IPS-20b (cell line): ENCODE results near the gene RTF2.
"Not testable (repeated sequence)": the region's sequence is repeated elsewhere in the genome, so short reads cannot be mapped to it uniquely, and the experiment has no call there.

Experiments
- H3K27ac ChIP-seq: one replicate; pipeline ENCODE4 v1.5.1; 2013; ENCODE audit warnings: low read length
- H3K27me3 ChIP-seq: 2 replicates; pipeline ENCODE4 v1.6.1; 2013; ENCODE audit warnings: mild to moderate bottlenecking, low read length, inconsistent platforms; ENCODE audit not compliant: insufficient read depth
- H3K36me3 ChIP-seq: 2 replicates; pipeline ENCODE4 v1.6.1; 2013; ENCODE audit warnings: low read depth, mild to moderate bottlenecking, inconsistent platforms, low read length, moderate library complexity; ENCODE audit not compliant: insufficient read depth
- H3K4me1 ChIP-seq: 2 replicates; pipeline ENCODE4 v1.6.1; 2013; ENCODE audit warnings: mild to moderate bottlenecking, control low read depth, inconsistent platforms, low read length, moderate library complexity; ENCODE audit not compliant: insufficient read depth
- H3K4me3 ChIP-seq: 2 replicates; pipeline ENCODE4 v1.5.1; 2013; ENCODE audit warnings: mild to moderate bottlenecking, low read length, inconsistent platforms
- H3K9ac ChIP-seq: 2 replicates; pipeline ENCODE4 v1.6.1; 2013; ENCODE audit warnings: low read depth, mild to moderate bottlenecking, inconsistent platforms, low read length, moderate library complexity
- H3K9me3 ChIP-seq: 2 replicates; pipeline ENCODE4 v1.6.1; 2013; ENCODE audit warnings: mild to moderate bottlenecking, low read depth, low read length, inconsistent platforms; ENCODE audit not compliant: insufficient read depth

The RTF2 gene

DNA sequence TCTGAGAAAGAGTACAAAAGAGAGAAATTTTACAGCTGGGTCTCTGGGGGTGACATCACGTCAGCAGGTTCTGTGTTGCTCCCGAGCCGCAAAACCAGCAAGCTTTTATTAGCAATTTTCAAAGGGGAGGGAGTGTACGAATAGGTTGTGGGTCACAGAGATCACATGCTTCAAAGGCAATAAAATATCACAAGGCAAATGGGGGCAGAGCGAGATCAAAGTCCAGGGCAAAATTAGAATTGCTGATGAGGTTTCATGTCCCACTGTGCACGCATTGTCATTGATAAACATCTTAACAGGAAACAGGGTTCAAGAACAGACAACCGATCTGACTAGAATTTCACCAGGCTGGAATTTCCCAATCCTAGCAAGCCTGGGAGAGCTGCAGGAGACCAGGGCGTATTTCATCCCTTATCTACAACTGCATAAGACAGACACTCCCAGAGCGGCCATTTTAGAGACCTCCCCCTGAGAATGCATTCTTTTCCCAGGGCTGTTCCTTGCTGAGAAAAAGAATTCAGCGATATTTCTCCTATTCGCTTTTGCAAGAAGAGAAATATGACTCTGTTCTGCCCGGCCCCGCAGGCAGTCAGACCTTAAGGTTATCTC is 52.4 kb downstream of the RTF2 start:
- not testable (repeated sequence) for H3K4me3 ChIP-seq
- H3K36me3 ChIP-seq: peaks cover 43% of the 10 kb centered on the region

DNA sequence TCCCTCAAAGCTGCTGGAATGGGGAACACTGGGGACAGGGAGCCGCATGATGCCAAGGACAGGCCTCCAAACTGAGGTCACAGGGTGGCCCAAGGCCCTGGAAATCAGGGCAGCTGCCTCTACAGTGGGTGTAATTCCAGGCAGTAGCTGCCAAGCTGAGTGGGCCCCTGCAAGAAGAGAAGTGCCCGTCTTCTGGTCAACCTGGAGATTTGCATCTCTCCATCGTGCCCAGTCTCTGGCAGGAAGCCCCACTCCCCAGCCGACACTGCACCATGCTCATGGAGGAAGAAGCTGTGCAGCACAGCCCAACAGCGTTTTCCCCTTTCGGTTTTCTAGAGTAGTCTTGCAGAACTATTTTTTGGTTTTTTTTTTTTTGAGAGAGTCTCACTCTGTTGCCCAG is 53.9 kb downstream of the RTF2 start:
- H3K27ac ChIP-seq: no peak overlapping the region
- no peak overlapping the region for H3K9ac ChIP-seq
- no peaks in the 10 kb centered on the region for H3K27me3 ChIP-seq
- peaks cover 36% of the 10 kb centered on the region for H3K36me3 ChIP-seq
- no peaks in the 10 kb centered on the region for H3K4me1 ChIP-seq
- no peak overlapping the region for H3K4me3 ChIP-seq
- H3K9me3 ChIP-seq: peaks cover 31% of the 10 kb centered on the region

More for the DNA sequence above, 52.4 kb downstream of the RTF2 start:
- H3K27me3 ChIP-seq, H3K27ac ChIP-seq, H3K9ac ChIP-seq, H3K4me1 ChIP-seq: not testable (repeated sequence)
- H3K9me3 ChIP-seq: peaks cover 31% of the 10 kb centered on the region

DNA sequence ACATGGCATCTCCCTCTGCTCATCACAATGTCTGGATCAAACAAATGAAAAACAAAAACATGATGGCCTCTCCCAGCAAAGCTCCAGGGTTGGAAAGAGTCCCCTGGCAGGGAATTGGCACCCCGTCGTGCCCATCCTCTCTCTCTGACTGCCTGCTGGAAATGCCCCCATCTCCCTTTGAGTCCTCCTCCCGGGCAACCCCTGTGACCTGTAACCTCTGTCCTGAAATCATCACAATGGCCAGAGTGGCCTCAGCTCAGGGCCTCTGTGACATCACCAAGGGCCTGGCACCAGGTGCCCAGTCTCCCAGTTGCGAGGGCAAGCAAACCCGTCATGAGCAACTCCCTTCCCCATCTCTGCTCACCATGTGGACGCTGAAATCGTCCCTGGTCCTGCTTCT is 56.0 kb downstream of the RTF2 start, which contains the start of gene FAM209A:
Gene FAM209A, plus strand, starts transcription at position 301 of the 400 bp plus-strand sequence. Its CDS starts 65 bp downstream, at position 366.
- peaks cover 15% of the 10 kb centered on the region; the same call in 1 of the 2 replicates for H3K36me3 ChIP-seq
- not testable (repeated sequence) for H3K4me1 ChIP-seq, H3K27me3 ChIP-seq, H3K27ac ChIP-seq, H3K4me3 ChIP-seq, H3K9ac ChIP-seq
- H3K9me3 ChIP-seq: peaks cover 26% of the 10 kb centered on the region

DNA sequence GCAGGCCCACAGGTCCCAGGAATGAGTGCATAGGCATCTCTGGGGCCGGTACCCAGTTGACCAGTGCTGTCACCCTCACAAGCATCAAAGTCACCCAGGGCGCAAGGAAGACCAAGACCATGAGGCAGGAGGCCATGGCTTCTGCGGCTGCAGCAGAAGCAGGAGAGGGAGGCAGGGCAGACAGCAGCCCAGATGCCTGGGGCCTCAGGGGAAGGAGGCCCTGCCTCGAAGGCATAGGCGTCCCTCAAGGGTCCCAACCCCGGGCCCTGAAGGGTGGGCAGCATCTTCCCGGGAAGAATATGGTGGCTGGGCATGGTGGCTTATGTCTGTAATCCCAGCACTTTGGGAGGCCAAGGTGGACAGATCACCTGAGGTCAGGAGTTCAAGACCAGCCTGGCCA is 59.1 kb downstream of the RTF2 start:
- no peak overlapping the region for H3K27ac ChIP-seq
- H3K4me1 ChIP-seq: no peaks in the 10 kb centered on the region
- no peaks in the 10 kb centered on the region for H3K27me3 ChIP-seq
- no peaks in the 10 kb centered on the region for H3K9me3 ChIP-seq
- no peak overlapping the region for H3K4me3 ChIP-seq
- H3K36me3 ChIP-seq: no peaks in the 10 kb centered on the region
- no peak overlapping the region for H3K9ac ChIP-seq

DNA sequence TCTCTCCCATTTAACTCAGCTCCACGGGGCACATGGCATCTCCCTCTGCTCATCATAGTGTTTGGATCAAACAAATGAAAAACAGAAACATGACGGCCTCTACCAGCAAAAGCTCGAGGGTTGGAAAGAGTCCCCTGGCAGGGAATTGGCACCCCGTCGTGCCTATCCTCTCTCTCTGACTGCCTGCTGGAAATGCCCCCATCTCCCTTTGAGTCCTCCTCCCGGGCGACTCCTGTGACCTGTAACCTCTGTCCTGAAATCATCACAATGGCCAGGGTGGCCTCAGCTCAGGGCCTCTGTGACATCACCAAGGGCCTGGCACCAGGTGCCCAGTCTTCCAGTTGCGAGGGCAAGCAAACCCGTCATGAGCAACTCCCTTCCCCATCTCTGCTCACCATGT is 64.5 kb downstream of the RTF2 start, which contains the start of gene FAM209B:
Gene FAM209B, plus strand, starts transcription at position 301 of the 400 bp plus-strand sequence. Its CDS starts 96 bp downstream, at position 397.
- not testable (repeated sequence) for H3K9me3 ChIP-seq, H3K9ac ChIP-seq, H3K36me3 ChIP-seq, H3K27me3 ChIP-seq, H3K4me3 ChIP-seq, H3K27ac ChIP-seq, H3K4me1 ChIP-seq

DNA sequence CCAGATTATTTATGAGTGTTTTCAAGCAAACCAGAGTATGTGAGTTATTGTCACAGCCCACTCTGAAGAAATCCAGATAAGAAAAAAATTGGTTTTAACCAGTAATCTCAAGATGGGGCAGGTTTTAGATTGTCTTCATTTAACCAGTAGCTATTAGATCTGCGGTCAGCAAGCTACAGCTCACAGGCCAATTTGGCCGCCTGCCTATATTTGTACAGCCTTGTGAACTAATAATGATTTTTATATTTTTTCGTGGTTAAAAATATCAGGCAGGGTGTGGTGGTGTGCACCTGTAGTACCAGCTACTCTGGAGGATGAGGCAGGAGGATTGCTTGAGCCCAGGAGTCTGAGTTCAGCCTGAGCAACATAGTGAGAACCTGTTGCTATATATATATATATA is 69.6 kb downstream of the RTF2 start:
- H3K27ac ChIP-seq: no peak overlapping the region
- H3K9me3 ChIP-seq: no peaks in the 10 kb centered on the region
- no peaks in the 10 kb centered on the region for H3K4me1 ChIP-seq
- H3K4me3 ChIP-seq: no peak overlapping the region
- H3K9ac ChIP-seq: no peak overlapping the region
- no peaks in the 10 kb centered on the region for H3K36me3 ChIP-seq
- H3K27me3 ChIP-seq: no peaks in the 10 kb centered on the region

DNA sequence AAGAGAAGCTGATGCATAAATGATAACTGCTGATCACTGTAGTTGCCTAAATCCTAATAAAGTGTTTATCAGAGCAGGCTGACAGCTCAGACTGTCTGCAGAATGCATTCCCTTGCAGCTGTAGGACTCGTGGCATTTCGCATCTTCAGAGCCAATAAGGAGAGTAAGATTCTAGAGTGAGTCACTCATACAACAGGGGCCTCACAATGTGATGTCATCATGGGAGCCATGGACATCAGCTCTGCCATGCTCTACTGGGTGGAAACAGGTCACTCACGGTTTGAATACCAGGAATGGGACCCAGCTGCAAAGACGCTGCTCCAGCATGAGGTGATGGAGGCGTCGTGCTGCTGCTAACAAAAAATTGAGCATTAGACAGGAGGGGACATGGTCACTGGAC is 72.0 kb downstream of the RTF2 start:
- H3K27ac ChIP-seq: no peak overlapping the region
- H3K27me3 ChIP-seq: no peaks in the 10 kb centered on the region
- H3K4me3 ChIP-seq: no peak overlapping the region
- no peaks in the 10 kb centered on the region for H3K4me1 ChIP-seq
- no peak overlapping the region for H3K9ac ChIP-seq
- H3K9me3 ChIP-seq: no peaks in the 10 kb centered on the region
- H3K36me3 ChIP-seq: no peaks in the 10 kb centered on the region

DNA sequence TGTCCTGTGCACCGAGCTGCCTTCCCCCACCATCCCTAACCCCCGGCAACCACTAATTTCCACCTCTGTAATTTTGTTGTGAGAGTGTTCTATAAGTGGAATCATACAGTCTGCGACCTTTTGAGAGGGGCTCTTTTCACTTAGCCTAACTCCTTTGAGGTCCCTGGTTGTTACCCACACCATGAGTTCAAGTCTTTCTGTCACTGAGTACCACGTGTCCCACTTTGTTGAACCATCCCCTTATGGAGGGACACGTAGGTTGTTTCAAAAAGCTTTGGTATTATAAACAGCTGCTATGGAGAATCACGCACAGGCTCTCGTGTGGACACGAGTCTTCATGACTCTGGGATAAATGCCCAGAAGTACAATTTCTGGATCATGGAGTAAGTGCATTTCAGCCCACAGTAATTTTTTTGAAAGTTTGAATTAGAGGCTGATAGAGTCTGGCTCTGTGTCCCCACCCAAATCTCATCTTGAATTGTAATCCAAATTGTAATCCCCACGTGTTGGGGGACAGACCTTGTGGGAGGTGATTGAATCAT is 74.1 kb downstream of the RTF2 start:
- Histone ChIP-seq H3K4me1 (no peaks in the 10 kb centered on the region), H3K36me3 (no peaks in the 10 kb centered on the region), H3K27ac (no peak overlapping the region), H3K27me3 (no peaks in the 10 kb centered on the region), H3K9ac (no peak overlapping the region), H3K4me3 (no peak overlapping the region), H3K9me3 (no peaks in the 10 kb centered on the region)

DNA sequence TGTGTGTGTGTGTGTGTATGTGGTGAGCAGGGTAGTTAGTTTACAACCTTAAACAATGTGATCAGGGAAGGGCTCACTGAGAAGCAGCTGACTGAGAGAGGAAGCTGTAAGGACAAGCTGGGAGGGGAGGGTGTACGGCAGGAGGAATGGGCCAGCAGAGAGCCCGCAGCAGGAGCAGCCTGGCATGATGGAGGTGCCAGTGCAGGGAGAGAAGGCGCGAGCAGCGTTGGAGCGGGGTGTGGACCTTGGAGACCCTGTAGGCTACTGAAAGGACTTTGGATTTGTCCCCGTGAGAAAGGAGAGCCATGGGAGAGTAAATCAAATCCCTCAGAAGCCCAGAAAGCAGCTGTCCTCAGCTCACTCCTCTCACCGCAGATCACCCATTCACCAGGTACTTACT is 83.1 kb downstream of the RTF2 start:
- no peaks in the 10 kb centered on the region for H3K27me3 ChIP-seq
- no peaks in the 10 kb centered on the region for H3K4me1 ChIP-seq
- no peaks in the 10 kb centered on the region for H3K36me3 ChIP-seq
- H3K4me3 ChIP-seq: no peak overlapping the region
- H3K9ac ChIP-seq: no peak overlapping the region
- no peaks in the 10 kb centered on the region for H3K9me3 ChIP-seq
- H3K27ac ChIP-seq: no peak overlapping the region

DNA sequence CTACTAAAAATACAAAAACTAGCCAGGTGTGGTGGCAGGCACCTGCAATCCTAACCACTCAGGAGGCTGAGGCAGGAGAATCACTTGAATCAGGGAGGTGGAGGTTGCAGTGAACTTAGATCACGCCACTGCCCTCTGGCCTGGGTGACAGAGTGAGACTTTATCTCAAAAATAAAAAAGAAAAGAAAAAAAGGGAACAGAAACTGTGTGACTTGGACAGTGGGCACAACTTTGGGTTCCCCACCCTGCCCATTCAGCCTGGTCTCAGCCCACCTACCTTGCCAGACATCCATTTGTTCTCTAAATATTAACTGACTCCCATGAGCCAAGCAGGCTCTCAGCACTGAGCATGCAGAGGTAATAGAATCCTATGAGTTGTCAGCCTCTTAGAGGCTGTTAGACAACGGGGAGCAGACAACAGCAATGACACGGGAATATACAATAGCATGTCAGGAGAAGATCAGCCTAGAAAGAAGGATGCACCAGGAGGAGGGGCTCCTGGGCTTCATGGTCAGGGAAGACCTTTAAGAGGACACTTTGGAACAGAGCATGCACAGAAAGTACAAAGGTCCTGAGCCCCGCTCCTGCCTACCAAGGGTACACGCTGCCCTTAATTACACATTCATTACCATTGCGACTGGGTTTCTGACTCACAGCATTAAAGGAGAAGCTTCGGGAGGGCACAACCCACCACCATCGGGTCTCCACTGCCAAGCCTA is 84.6 kb downstream of the RTF2 start:
- Histone ChIP-seq H3K9ac (no peak overlapping the region), H3K27me3 (no peaks in the 10 kb centered on the region), H3K27ac (no peak overlapping the region), H3K36me3 (no peaks in the 10 kb centered on the region), H3K4me3 (no peak overlapping the region), H3K9me3 (no peaks in the 10 kb centered on the region), H3K4me1 (no peaks in the 10 kb centered on the region)

DNA sequence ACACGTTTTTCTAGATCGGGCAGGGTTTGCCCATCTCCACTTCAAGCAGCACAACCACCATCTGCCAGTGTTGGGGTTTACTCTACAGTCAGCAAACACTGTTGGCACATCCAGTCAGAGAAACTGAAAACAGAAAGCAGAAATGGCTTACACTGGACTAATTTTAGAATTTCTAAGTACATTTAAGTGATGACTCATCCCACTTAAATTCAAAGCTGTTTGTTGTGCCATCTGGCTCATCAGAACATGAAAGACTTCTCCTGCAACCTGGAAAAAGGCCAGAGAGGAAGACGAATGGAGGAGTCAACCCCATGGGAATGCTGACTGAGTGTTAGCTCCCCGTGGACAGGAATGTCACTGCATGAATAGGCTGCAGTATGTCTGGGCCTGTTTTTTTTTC is 86.4 kb downstream of the RTF2 start:
- Histone ChIP-seq H3K9ac (no peak overlapping the region), H3K9me3 (no peaks in the 10 kb centered on the region), H3K36me3 (no peaks in the 10 kb centered on the region), H3K27me3 (no peaks in the 10 kb centered on the region), H3K4me3 (no peak overlapping the region), H3K27ac (no peak overlapping the region), H3K4me1 (no peaks in the 10 kb centered on the region)

DNA sequence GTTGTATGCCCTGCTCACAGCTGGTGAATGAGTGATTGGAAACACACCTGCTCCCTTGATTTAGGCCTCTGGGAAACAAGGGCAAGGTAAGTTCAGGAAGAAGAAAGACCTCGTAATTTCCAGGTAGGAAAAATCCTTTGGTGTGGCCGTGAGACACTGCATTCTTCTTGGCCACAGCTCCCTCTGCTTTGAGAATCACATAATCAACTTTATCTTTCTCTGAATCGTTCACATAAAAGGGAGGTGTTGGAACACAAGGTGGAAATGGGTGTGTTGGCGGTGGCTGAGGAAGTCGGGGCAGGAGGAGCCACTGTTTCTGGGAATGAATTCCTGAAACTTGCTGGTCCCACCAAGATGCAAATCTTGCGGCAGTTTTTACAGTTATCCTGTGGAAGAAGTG is 90.5 kb downstream of the RTF2 start:
- H3K27ac ChIP-seq: no peak overlapping the region

More for the DNA sequence above, 90.5 kb downstream of the RTF2 start:
- Histone ChIP-seq H3K9me3 (no peaks in the 10 kb centered on the region), H3K9ac (no peak overlapping the region), H3K36me3 (no peaks in the 10 kb centered on the region), H3K27me3 (no peaks in the 10 kb centered on the region), H3K4me3 (no peak overlapping the region), H3K4me1 (no peaks in the 10 kb centered on the region)
